ENCODE data around the gene RFX2.
"Not testable (repeated sequence)": the region's sequence is repeated elsewhere in the genome, so short reads cannot be mapped to it uniquely, and the experiment has no call there.

Gene RFX2

DNA sequence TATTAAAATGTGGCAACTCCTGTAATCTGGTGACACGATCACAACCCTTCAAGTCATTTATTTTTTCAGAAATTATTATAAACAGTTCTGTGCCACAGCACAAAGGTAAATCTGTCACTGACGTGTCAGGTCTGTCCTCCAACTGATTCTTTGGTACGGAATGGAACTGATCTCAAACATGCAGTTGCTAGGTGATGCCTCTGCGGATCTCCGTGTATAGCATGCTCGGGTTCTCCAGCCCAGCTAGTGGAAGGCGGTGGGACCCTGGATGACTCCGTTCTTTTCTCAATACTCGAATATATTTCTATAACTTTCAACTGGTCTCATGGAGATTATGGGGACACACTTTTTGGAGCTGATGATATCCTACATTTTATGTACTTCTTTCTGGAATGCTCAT is 143.4 kb downstream of the RFX2 start:
- no peak for DNase-seq

GRCh38 chr19:5966215-5966614 is 144.1 kb downstream of the RFX2 start:
- no peak for DNase-seq

- DNase-seq, result no peak
These were observed 145.3 kb downstream of the RFX2 start for GRCh38 chr19:5964816-5965565.

- DNase-seq, result no peak
These were observed 146.4 kb downstream of the RFX2 start for GRCh38 chr19:5963855-5964254.

GRCh38 chr19:5963259-5963658 is 147.0 kb downstream of the RFX2 start:
- not testable (repeated sequence) for DNase-seq

- DNase-seq, result peak; percentile 98
These were observed 148.0 kb downstream of the RFX2 start for GRCh38 chr19:5961969-5962945.

DNA sequence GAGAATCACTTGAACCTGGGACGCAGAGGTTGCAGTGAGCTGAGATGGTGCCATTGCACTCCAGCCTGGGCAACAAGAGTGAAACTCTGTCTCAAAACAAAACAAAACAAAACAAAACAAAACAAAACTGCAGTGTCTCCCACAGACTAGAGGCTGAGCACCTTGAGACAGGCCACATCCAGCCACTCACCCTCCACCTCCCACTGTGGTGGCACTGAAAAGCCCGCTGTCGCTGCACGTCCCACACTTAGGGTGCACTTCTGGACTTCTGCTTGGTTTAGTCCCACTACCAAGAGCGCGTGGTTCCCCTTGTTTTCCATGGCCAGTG is 148.7 kb downstream of the RFX2 start:
- DNase-seq, result not testable (repeated sequence)

DNA sequence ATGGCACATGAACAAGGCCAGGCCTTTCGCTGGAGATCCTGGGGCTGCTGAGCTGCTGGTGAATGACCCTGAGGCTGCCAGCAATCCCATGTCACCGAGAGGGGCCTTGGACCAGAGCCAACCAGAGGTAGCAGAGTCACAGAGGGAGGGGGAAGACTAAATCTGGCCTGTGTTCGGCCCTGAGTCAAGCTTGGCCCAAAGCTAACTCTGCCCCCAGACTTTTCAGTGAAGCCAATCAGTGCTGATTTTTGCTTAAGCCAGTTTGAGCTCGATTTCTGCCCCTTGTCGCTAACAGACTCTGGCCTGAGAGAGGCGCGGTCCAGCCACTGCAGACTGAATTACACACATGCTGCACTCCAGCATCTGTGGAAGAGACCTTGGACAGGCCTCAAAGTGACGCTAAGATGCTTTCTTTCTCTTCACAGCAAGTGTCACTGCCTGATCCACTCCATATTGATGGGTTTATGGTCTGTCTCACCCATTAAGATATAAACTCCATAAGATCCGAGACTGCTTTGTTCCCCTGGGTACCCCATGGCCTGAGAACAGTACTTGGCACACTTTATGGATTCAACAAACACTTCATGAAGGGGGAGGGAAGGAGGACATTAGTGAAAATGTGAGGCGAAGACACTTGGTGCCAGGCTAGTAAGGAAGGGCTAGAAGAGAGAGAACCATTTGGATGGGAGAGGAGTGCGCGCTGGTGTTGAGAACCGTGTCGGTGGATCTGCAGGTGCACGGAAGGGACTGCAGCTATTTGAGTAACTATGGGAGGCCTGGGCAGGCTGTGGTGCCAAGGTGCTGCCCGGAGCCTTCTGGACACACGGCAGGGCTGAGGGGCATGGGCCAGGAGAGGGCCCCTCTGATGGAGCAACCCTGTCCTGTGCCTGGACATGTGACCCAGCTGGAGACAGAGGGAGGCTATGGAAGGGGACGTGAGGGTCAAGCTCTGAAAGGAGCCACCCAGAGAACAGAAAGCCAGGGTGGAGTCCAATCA is 150.0 kb downstream of the RFX2 start:
- DNase-seq, result peak; percentile 52

- no peak for DNase-seq
These were observed 150.9 kb downstream of the RFX2 start for GRCh38 chr19:5959260-5960004.

DNA sequence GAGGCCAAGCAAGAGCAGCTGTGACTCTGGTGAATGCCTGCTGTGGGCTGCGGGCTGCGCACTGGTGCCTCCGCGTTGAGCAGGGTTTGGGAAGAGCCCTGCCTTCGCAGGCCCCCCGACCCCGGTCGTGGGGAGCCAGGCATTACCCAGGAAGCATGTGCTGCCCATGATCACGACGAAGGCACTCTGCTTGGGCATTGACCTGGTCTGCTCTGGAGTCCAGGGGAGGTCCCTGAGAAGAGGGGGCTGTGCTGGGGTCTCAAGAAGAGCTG is 151.5 kb downstream of the RFX2 start:
- no peak for DNase-seq

GRCh38 chr19:5958074-5958850 is 152.0 kb downstream of the RFX2 start:
- no peak for DNase-seq

DNA sequence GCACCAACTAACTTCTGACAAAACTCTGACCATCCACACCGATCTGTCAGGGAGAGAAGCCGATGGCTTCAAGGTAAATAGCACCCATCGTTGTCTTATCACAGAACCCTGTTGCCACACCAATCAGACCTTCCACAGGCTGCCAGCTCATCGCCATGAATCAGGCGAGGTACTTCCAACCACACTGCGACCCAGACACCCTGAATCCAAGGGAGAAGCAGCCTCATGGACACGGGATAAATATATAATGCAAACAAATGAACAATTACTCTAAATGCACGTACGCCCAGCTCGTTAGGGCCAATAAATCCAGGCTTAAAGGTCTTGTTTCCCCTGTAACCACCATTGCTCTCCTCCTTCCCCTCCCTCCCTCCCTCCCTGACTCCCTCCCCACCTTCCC is 153.1 kb downstream of the RFX2 start:
- no peak for DNase-seq

GRCh38 chr19:5956728-5957127 is 153.6 kb downstream of the RFX2 start:
- no peak for DNase-seq

GRCh38 chr19:5956323-5956722 is 154.0 kb downstream of the RFX2 start:
- DNase-seq, result no peak

DNA sequence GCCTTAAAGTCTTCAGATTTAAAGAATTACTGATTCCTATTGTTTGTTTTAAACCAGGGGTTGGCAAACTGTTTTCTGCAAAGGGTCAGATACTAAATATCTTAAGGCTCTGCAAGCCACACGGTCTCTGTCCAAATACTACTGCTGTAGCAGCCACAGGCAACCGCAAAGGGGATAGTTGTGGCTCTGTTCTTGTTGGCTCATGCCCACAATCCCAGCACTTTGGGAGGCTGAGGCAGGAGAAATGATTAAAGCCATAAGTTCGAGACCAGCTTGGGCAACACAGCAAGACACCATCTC is 154.7 kb downstream of the RFX2 start:
- no peak for DNase-seq

DNA sequence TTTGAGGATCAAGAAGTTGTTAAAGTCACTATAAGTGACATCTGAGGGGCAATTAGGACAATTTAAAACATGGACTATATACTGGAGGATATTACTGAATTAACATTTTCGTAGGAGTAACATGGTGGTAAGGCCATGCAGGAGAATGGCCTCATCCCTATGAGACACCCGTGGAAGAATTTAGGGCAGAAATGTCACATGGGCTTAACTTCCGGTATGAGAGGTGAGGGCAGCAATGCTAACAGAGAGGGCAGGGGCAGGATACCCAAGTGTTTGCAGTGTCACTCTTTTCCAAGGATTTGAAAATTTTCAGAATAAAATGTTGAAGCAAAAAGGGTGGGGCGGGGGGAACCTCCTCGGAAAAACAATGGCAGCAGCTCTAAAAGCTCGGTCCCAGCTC is 156.0 kb downstream of the RFX2 start:
- no peak for DNase-seq

DNA sequence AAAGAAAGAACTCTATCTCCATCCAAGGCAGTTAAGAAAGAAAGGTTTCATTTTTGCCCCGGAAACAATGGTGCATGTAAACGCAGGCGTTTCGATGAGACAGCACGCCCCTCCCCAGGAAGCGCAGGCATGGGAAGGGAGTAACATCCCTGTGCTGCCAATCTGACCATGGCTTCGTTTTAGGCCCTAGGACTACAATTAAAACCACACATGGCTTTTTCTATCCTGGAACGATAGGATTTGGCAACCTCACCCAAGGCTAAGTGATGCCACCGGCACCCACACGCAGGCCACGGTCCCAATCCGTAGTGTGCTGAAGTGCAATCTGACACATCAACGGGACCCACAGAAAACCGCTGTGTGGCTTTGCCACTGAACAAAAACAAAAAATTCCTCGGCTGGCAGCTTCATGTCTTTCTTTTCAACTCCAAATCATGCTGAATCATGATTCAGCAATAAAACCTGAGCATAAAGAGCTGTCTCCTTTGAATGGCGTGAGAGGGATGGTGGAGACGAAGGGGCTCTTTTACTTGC is 156.6 kb downstream of the RFX2 start:
- DNase-seq, result no peak

DNA sequence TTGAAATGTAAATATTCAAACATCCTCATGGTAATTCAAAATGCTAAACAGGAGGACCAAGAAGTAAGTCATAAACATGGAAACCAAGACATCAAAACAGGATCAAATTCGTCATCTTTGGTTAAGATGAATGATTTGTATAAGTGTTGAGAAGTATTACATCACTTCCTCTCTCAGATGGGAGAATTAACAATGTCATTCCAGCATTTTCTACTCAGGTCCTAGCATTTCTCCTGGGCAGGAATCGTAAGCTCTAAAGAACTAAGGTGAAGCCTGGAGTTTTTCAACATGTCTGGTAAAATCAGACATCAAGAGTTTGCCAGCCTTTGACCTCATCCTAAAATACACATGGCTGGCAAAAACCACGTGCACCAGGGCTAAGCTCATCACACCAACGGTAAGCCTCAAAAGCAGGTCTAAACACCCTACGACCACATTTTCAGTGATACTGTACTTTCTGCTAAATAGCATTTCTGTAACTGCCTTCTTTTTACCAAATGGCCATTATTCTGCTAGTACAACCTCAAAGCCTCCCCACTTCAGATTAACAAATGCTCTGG is 157.2 kb downstream of the RFX2 start:
- DNase-seq, result no peak

- no peak for DNase-seq
These were observed 157.9 kb downstream of the RFX2 start for GRCh38 chr19:5952193-5953029.

DNA sequence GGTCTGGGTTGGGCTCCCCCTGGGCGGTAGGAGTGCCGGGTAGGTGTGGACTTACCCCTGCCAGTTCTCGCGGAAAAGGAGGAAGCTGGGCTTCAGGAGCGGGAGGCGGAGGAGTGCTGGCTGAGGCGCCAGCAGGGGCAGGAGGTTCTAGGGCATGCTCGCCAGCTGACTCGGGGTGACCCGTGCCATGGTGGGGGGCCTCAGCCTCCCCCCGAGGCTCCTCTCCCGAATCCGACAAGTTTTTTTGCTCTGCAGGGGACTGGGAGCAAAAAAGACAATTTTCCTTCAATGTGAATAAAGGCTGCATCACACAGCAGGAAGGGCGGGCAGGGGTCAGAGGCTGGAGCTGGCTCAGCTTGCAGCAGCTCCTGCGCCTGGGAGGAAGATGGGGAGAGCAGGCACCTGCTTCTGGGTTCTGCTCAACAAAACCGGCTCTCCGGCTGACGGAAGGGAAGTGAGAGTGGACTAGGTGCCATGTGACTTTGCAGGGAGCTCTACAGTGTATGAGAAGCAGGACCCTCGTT is 158.9 kb downstream of the RFX2 start:
- no peak for DNase-seq
